HFFc6 (cell line): Measurements from ENCODE around the gene SPINT1. TPM values are rescaled to one million over a fixed set of nuclear protein-coding genes. Genes with fewer than 3 reads are reported as not detected.

Experiments
- DNase-seq: peaks from one replicate; pipeline ENCODE4 v3.0.0-alpha.2; 2018
- H3K27ac Mint-ChIP-seq: 2 replicates; pipeline ENCODE4 v1.8.0; 2020; ENCODE audit warnings: mild to moderate bottlenecking, mixed read lengths
- H3K27me3 Mint-ChIP-seq: 2 replicates; pipeline ENCODE4 v1.8.0; 2021; ENCODE audit warnings: mild to moderate bottlenecking, moderate library complexity, mixed read lengths; ENCODE audit not compliant: insufficient read depth
- H3K36me3 Mint-ChIP-seq: 2 replicates; pipeline ENCODE4 v1.8.0; 2021; ENCODE audit warnings: low read depth, mixed read lengths
- H3K4me1 Mint-ChIP-seq: 2 replicates; pipeline ENCODE4 v1.8.0; 2020; ENCODE audit warnings: low read depth, mixed read lengths
- H3K4me3 Mint-ChIP-seq: 2 replicates; pipeline ENCODE4 v1.8.0; 2020; ENCODE audit warnings: mild to moderate bottlenecking, moderate library complexity, mixed read lengths
- H3K9me3 Mint-ChIP-seq: 2 replicates; pipeline ENCODE4 v1.8.0; 2020; ENCODE audit warnings: mild to moderate bottlenecking, mixed read lengths
- CTCF ChIP-seq: fragments of 200-600 bp; sonication (generic); IDR thresholded peaks from 2 replicates; pipeline ENCODE4 v1.5.0; 2021; ENCODE audit warnings: antibody characterized with exemption, mild to moderate bottlenecking
- total RNA-seq, 6 experiments: library from RNA; stranded (reverse); fragmentation: NEBNext Ultra II Directional; extraction: Animal tissue kit (Norgen Biotek cat#: 25700); gene quantifications; 2 replicates in 1 of 6; 3 replicates in 5 of 6; pipeline ENCODE4 v1.2.3, GENCODE V29; 2021

SPINT1 gene
- total RNA-seq, 6 experiments from 2014 or later: 0.14 to 0.51 (median 0.26) TPM; not detected in 1

- no peak for DNase-seq
- no peak overlapping the region for H3K27ac Mint-ChIP-seq
- H3K36me3 Mint-ChIP-seq: peaks cover 22% of the 10 kb centered on the region; the same call in 1 of the 2 replicates
- TF ChIP-seq CTCF: no peak
- no peak overlapping the region for H3K4me3 Mint-ChIP-seq
- H3K9me3 Mint-ChIP-seq: no peaks in the 10 kb centered on the region
- peaks cover 23% of the 10 kb centered on the region for H3K4me1 Mint-ChIP-seq
- H3K27me3 Mint-ChIP-seq: no peaks in the 10 kb centered on the region; the same call in 1 of the 2 replicates
These were observed 59.0 kb downstream of the SPINT1 start for GRCh38 chr15:40902605-40903561.

- TF ChIP-seq CTCF: no peak
- Mint-ChIP-seq H3K36me3 (peaks cover 22% of the 10 kb centered on the region; the same call in 1 of the 2 replicates), H3K9me3 (no peaks in the 10 kb centered on the region), H3K4me3 (no peak overlapping the region), H3K4me1 (peaks cover 27% of the 10 kb centered on the region), H3K27me3 (no peaks in the 10 kb centered on the region; the same call in 1 of the 2 replicates), H3K27ac (peak overlapping the region; percentile 74)
- DNase-seq: no peak
These were observed 60.8 kb downstream of the SPINT1 start for GRCh38 chr15:40904552-40905201.

- Mint-ChIP-seq H3K36me3 (peaks cover 13% of the 10 kb centered on the region; the same call in 1 of the 2 replicates), H3K9me3 (no peaks in the 10 kb centered on the region), H3K27ac (peak overlapping the region; percentile 90), H3K4me1 (peaks cover 42% of the 10 kb centered on the region), H3K4me3 (peak overlapping the region; percentile 67), H3K27me3 (no peaks in the 10 kb centered on the region; the same call in 1 of the 2 replicates)
- DNase-seq: peak; percentile 96
- peak; percentile 95 for TF ChIP-seq CTCF
These were observed 62.5 kb downstream of the SPINT1 start for GRCh38 chr15:40906091-40906990.

- H3K27ac Mint-ChIP-seq: peak overlapping the region; percentile 90
- peaks cover 42% of the 10 kb centered on the region for H3K4me1 Mint-ChIP-seq
- DNase-seq: no peak
- H3K9me3 Mint-ChIP-seq: no peaks in the 10 kb centered on the region
- H3K36me3 Mint-ChIP-seq: peaks cover 13% of the 10 kb centered on the region; the same call in 1 of the 2 replicates
- TF ChIP-seq CTCF: no peak
- H3K4me3 Mint-ChIP-seq: no peak overlapping the region; the same call in 1 of the 2 replicates
- no peaks in the 10 kb centered on the region; the same call in 1 of the 2 replicates for H3K27me3 Mint-ChIP-seq
These were observed 63.3 kb downstream of the SPINT1 start for GRCh38 chr15:40906991-40907802.

Other genes starting within 250 kb of the SPINT1 start
- gene KNL1, start 249.8 kb upstream of the SPINT1 start, total RNA-seq: 10 to 100 TPM in 5 of 6 experiments, 1 to 10 TPM in 1; 8.9 to 26.8 (median 20.0) TPM
- gene RAD51, start 148.9 kb upstream of the SPINT1 start, total RNA-seq: 10 to 100 TPM in 5 of 6 experiments, 1 to 10 TPM in 1; 8.2 to 15.9 (median 12.1) TPM
- gene RMDN3, start 88.8 kb upstream of the SPINT1 start, total RNA-seq: 10 to 100 TPM; 32.6 to 43.2 (median 35.6) TPM
- 1 to 10 TPM; 1.6 to 3.1 (median 2.7) TPM for gene GCHFR, start 80.0 kb upstream of the SPINT1 start, total RNA-seq
- gene C15orf62, start 74.1 kb upstream of the SPINT1 start, total RNA-seq: under 1 TPM in 2 of 6 experiments, not detected in 4; 0.14 to 0.20 TPM
- gene ZFYVE19, start 37.0 kb upstream of the SPINT1 start, total RNA-seq: 10 to 100 TPM; 10.7 to 13.5 (median 12.1) TPM
- 10 to 100 TPM; 25.9 to 39.9 (median 29.6) TPM for gene DNAJC17, start 36.6 kb upstream of the SPINT1 start, total RNA-seq
- gene PPP1R14D, start 15.3 kb upstream of the SPINT1 start, total RNA-seq: not detected
- under 1 TPM in 5 of 6 experiments, not detected in 1; 0.14 to 0.41 (median 0.31) TPM for gene RHOV, start 30.2 kb downstream of the SPINT1 start, total RNA-seq
- gene VPS18, start 50.4 kb downstream of the SPINT1 start, total RNA-seq: 10 to 100 TPM; 27.7 to 33.1 (median 31.2) TPM
- under 1 TPM in 2 of 6 experiments, not detected in 4; 0.05 to 0.11 TPM for gene DLL4, start 85.3 kb downstream of the SPINT1 start, total RNA-seq
- gene CHAC1, start 109.4 kb downstream of the SPINT1 start, total RNA-seq: 10 to 100 TPM; 20.8 to 26.0 (median 24.2) TPM